ENCODE results near the gene MAPKAP1.

Gene MAPKAP1

GRCh38 chr9:125674981-125675973 lies 31.7 kb downstream of the MAPKAP1 start:
- H3K9me3 ChIP-seq (ENCODE audit: control insufficient read depth, insufficient read depth, low read length), result no peaks in the 10 kb centered on the region

GRCh38 chr9:125672876-125673275 lies 34.1 kb downstream of the MAPKAP1 start:
- H4K20me1 ChIP-seq (ENCODE audit: control insufficient read depth, insufficient read depth, low read depth, low read length), result no peaks in the 10 kb centered on the region
- H3K27me3 ChIP-seq (ENCODE audit: control insufficient read depth, low read length), result no peaks in the 10 kb centered on the region
- H3K4me1 ChIP-seq (ENCODE audit: control insufficient read depth, low read length), result peaks cover 4% of the 10 kb centered on the region
- H3K79me2 ChIP-seq (ENCODE audit: control insufficient read depth, low read length), result peaks cover 8% of the 10 kb centered on the region
- H3K9me3 ChIP-seq (ENCODE audit: control insufficient read depth, insufficient read depth, low read length), result no peaks in the 10 kb centered on the region
- H3K36me3 ChIP-seq (ENCODE audit: control insufficient read depth, low read length), result peaks cover 7% of the 10 kb centered on the region
- H3K27ac ChIP-seq (ENCODE audit: low read depth, low read length), result no peak overlapping the region
- H3K9me2 ChIP-seq (replicated peaks; ENCODE audit: control insufficient read depth, low read length), result no peaks in the 10 kb centered on the region
- no peaks in the 10 kb centered on the region for H3F3A ChIP-seq (ENCODE audit: control insufficient read depth, insufficient read depth)
- TF ChIP-seq CTCF (IDR thresholded peaks at IDR 0.05; ENCODE audit: low read depth, low read length, poor library complexity, severe bottlenecking), result no peak
- no peak for TF ChIP-seq EZH2phosphoT487 (IDR thresholded peaks at IDR 0.05; ENCODE audit: borderline replicate concordance, low read length)
- H3K4me3 ChIP-seq (ENCODE audit: low read length), result no peak overlapping the region
- H3K4me2 ChIP-seq (ENCODE audit: low read length), result no peak overlapping the region

More at GRCh38 chr9:125674981-125675973, 31.7 kb downstream of the MAPKAP1 start:
- H3K27me3 ChIP-seq (ENCODE audit: control insufficient read depth, low read length), result no peaks in the 10 kb centered on the region
- no peaks in the 10 kb centered on the region for H3K9me2 ChIP-seq (replicated peaks; ENCODE audit: control insufficient read depth, low read length)
- no peak for TF ChIP-seq CTCF (IDR thresholded peaks at IDR 0.05; ENCODE audit: low read depth, low read length, poor library complexity, severe bottlenecking)
- no peak for TF ChIP-seq EZH2phosphoT487 (IDR thresholded peaks at IDR 0.05; ENCODE audit: borderline replicate concordance, low read length)
- H3K4me2 ChIP-seq (ENCODE audit: low read length), result no peak overlapping the region
- no peaks in the 10 kb centered on the region for H4K20me1 ChIP-seq (ENCODE audit: control insufficient read depth, insufficient read depth, low read depth, low read length)
- H3K36me3 ChIP-seq (ENCODE audit: control insufficient read depth, low read length), result peaks cover 7% of the 10 kb centered on the region
- peaks cover 4% of the 10 kb centered on the region for H3K4me1 ChIP-seq (ENCODE audit: control insufficient read depth, low read length)
- peaks cover 23% of the 10 kb centered on the region for H3K79me2 ChIP-seq (ENCODE audit: control insufficient read depth, low read length)
- H3K27ac ChIP-seq (ENCODE audit: low read depth, low read length), result no peak overlapping the region
- H3K4me3 ChIP-seq (ENCODE audit: low read length), result no peak overlapping the region
- no peaks in the 10 kb centered on the region for H3F3A ChIP-seq (ENCODE audit: control insufficient read depth, insufficient read depth)

GRCh38 chr9:125663127-125663526 lies 43.9 kb downstream of the MAPKAP1 start:
- Histone ChIP-seq H3K4me3 (ENCODE audit: low read length) (no peak overlapping the region), H4K20me1 (ENCODE audit: control insufficient read depth, insufficient read depth, low read depth, low read length) (no peaks in the 10 kb centered on the region), H3K27me3 (ENCODE audit: control insufficient read depth, low read length) (no peaks in the 10 kb centered on the region), H3K79me2 (ENCODE audit: control insufficient read depth, low read length) (no peaks in the 10 kb centered on the region), H3K36me3 (ENCODE audit: control insufficient read depth, low read length) (peaks cover 3% of the 10 kb centered on the region), H3F3A (ENCODE audit: control insufficient read depth, insufficient read depth) (no peaks in the 10 kb centered on the region), H3K9me3 (ENCODE audit: control insufficient read depth, insufficient read depth, low read length) (no peaks in the 10 kb centered on the region), H3K9me2 (replicated peaks; ENCODE audit: control insufficient read depth, low read length) (no peaks in the 10 kb centered on the region), H3K4me1 (ENCODE audit: control insufficient read depth, low read length) (no peaks in the 10 kb centered on the region), H3K27ac (ENCODE audit: low read depth, low read length) (no peak overlapping the region), H3K4me2 (ENCODE audit: low read length) (no peak overlapping the region)
- TF ChIP-seq CTCF (IDR thresholded peaks at IDR 0.05; ENCODE audit: low read depth, low read length, poor library complexity, severe bottlenecking) (no peak), EZH2phosphoT487 (IDR thresholded peaks at IDR 0.05; ENCODE audit: borderline replicate concordance, low read length) (no peak)
